Stimulated activated CD4-positive, alpha-beta T cell treated with anti-CD3 and anti-CD28 coated beads, Interleukin-12 subunit alpha, Interleukin-12 subunit beta, amount 100 ng/mL, for 48 hours (primary cell): Measurements from ENCODE around the gene FUT3.
"Not testable (repeated sequence)": the region's sequence is repeated elsewhere in the genome, so short reads cannot be mapped to it uniquely, and the experiment has no call there.

ENCODE experiments used
- DNase-seq, 3 donors: peaks; one replicate each; pipeline ENCODE4 v3.0.0-alpha.2; 2020; ENCODE audit warnings: low read depth in 2 of 3, low spot score in 1 of 3

The FUT3 gene

GRCh38 chr19:5851302-5851701, at the start of gene FUT3:
Gene FUT3 (minus strand): TSS chr19:5851449.
- no peak for DNase-seq

GRCh38 chr19:5900976-5901375, 49.7 kb upstream of the FUT3 start:
- DNase-seq, result no peak

- no peak for DNase-seq
These were observed 48.7 kb upstream of the FUT3 start for GRCh38 chr19:5899728-5900526.

- no peak for DNase-seq
These were observed 46.1 kb upstream of the FUT3 start for GRCh38 chr19:5897189-5897969.

GRCh38 chr19:5896365-5897076, 45.3 kb upstream of the FUT3 start:
- no peak for DNase-seq

GRCh38 chr19:5895890-5896289, 44.6 kb upstream of the FUT3 start:
- DNase-seq, result no peak

- no peak for DNase-seq
These were observed 44.2 kb upstream of the FUT3 start for GRCh38 chr19:5895409-5895808.

- no peak for DNase-seq
These were observed 43.6 kb upstream of the FUT3 start for GRCh38 chr19:5894704-5895349.

- DNase-seq, result no peak
These were observed 42.9 kb upstream of the FUT3 start for GRCh38 chr19:5893907-5894703.

GRCh38 chr19:5893296-5893903, 42.2 kb upstream of the FUT3 start:
- no peak for DNase-seq

- DNase-seq, result no peak
These were observed 41.6 kb upstream of the FUT3 start for GRCh38 chr19:5892772-5893275.

GRCh38 chr19:5891938-5892771, 40.9 kb upstream of the FUT3 start:
- DNase-seq, result no peak

GRCh38 chr19:5891572-5891937, 40.3 kb upstream of the FUT3 start:
- no peak for DNase-seq

- no peak for DNase-seq
These were observed 38.9 kb upstream of the FUT3 start for GRCh38 chr19:5890099-5890498.

GRCh38 chr19:5889288-5889971, 38.2 kb upstream of the FUT3 start:
- no peak for DNase-seq

- not testable (repeated sequence) for DNase-seq
These were observed 33.0 kb upstream of the FUT3 start for GRCh38 chr19:5884065-5884811.

- not testable (repeated sequence) for DNase-seq
These were observed 32.1 kb upstream of the FUT3 start for GRCh38 chr19:5883157-5883873.
